Measurements from ENCODE around the gene RNPS1. TPM values are rescaled to one million over a fixed set of nuclear protein-coding genes. Genes with fewer than 3 reads are reported as not detected.

RNPS1 gene
- total RNA-seq, 2 donors from 2014 or later, result 108 to 154 TPM

DNA sequence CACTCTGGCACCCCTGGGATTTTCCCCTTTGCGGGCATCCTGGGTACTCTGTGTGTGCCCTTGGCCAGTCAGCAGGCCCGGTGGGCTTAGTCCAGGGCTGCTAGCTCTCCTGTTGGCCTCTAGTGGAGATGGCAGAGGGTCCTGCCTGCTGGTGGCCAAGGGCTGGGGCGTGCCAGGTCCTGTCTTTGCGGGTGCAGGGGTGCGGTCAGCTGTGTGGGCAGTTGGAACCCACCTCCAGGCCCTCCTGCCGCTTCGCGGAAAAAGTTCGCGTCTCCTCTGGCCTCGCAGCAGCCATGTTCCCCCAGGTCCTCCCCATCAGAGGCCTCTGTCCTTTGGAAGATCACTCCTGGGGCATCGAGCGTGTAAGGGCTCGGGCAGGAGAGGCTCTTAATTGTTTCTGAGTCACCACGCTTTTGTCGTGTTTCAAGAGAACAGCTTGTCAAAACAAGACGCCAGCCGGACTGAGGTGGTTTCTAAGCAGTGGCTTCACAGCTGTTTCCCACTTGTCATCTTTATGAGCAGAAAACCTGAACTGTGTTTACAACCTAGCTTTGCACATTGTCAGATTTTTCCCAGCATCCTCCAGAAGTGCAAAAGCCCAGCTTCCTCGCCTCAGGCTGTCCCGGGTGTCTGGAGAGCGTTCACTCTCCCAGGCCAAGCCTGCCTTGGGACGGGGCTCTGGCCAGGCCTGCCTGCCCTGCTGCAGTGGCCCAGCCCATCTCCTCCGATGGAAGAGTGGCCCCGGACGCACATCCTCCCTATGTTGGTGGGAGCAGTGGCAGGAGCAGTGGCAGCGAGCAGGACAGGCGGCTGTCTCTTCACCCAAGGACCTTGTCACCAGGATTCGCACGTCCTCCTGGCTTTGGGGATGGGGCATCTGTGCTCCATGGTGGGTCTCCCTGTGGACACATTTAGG lies 36.7 kb downstream of the RNPS1 start:
- Histone ChIP-seq H3K9me3 (no peaks in the 10 kb centered on the region), H3K27ac (no peak overlapping the region), H3K4me3 (no peak overlapping the region), H3K9ac (ENCODE audit: low read depth in 2 of 2, low read length in 2 of 2) (no peak overlapping the region), H3K4me1 (peaks cover 4% of the 10 kb centered on the region), H3K36me3 (peaks cover 34% of the 10 kb centered on the region), H3K27me3 (peaks cover 5% of the 10 kb centered on the region)
- intact Hi-C loops (cut with DNase I), result no loop called here
- no peak for DNase-seq
- TF ChIP-seq, protein P1, sequence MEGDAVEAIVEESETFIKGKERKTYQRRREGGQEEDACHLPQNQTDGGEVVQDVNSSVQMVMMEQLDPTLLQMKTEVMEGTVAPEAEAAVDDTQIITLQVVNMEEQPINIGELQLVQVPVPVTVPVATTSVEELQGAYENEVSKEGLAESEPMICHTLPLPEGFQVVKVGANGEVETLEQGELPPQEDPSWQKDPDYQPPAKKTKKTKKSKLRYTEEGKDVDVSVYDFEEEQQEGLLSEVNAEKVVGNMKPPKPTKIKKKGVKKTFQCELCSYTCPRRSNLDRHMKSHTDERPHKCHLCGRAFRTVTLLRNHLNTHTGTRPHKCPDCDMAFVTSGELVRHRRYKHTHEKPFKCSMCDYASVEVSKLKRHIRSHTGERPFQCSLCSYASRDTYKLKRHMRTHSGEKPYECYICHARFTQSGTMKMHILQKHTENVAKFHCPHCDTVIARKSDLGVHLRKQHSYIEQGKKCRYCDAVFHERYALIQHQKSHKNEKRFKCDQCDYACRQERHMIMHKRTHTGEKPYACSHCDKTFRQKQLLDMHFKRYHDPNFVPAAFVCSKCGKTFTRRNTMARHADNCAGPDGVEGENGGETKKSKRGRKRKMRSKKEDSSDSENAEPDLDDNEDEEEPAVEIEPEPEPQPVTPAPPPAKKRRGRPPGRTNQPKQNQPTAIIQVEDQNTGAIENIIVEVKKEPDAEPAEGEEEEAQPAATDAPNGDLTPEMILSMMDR (IDR thresholded peaks at IDR 0.05), result no peak

DNA sequence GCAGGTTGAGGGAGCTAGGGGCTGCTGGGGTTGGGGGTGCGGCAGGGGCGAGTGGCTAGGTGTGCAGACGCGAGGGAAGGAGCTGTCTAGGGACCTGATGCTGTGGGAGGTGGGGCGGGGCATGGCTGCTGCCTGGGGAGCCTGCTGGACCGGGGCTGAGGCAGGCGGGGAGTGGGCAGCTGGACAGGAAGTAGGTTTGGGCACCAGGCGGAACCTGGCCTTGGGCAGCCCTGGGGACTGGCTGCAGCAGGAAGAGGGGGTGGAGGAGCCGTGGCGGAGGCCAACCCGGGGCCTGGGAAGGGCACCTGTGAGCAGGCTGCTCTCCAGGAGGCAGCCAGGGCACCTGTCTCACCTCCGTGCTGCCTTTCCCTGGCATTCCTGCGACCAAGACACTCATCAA lies 37.5 kb downstream of the RNPS1 start:
- Histone ChIP-seq H3K27me3 (no peaks in the 10 kb centered on the region), H3K4me1 (no peaks in the 10 kb centered on the region), H3K9me3 (no peaks in the 10 kb centered on the region), H3K36me3 (peaks cover 34% of the 10 kb centered on the region), H3K9ac (ENCODE audit: low read depth in 2 of 2, low read length in 2 of 2) (no peak overlapping the region), H3K27ac (no peak overlapping the region), H3K4me3 (no peak overlapping the region)
- TF ChIP-seq, protein P1 (IDR thresholded peaks at IDR 0.05), result no peak
- no peak for DNase-seq
- intact Hi-C loops (cut with DNase I), result no loop called here

DNA sequence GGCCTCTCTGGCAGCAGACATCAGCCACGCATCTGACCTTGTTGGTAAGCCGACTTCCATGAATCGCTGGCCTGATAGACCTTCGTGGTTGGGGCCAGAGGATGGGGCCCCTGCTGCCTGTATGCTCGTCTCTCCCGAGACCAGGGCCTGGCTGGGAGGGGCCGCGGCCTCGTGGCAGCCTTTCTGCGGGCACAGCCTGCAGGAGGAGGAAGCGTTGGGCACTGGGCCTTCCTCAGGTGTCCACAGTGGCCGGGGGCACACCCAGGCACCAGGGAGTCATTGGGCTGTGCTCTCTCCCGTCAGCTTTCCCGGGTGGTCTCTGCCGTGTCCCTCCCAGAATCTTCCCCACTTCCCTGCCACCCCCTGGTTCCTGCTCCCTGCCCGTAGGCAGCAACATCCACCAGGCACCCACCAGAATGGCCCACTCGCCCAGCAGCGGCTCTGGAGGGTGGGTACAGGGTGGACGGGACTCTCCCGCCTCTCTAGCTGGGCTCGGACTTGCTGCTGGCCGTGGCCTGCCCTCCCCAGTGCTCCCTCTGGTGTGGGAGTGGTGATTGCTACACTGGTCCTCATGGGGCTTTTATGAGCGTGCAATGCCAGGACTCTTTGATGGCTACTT lies 38.2 kb downstream of the RNPS1 start:
- Histone ChIP-seq H3K4me3 (no peak overlapping the region), H3K27ac (no peak overlapping the region), H3K36me3 (peaks cover 32% of the 10 kb centered on the region), H3K27me3 (no peaks in the 10 kb centered on the region), H3K4me1 (no peaks in the 10 kb centered on the region), H3K9ac (ENCODE audit: low read depth in 2 of 2, low read length in 2 of 2) (no peak overlapping the region), H3K9me3 (no peaks in the 10 kb centered on the region)
- DNase-seq, result no peak
- TF ChIP-seq, protein P1 (IDR thresholded peaks at IDR 0.05), result no peak
- intact Hi-C loops (cut with DNase I), result no loop called here

DNA sequence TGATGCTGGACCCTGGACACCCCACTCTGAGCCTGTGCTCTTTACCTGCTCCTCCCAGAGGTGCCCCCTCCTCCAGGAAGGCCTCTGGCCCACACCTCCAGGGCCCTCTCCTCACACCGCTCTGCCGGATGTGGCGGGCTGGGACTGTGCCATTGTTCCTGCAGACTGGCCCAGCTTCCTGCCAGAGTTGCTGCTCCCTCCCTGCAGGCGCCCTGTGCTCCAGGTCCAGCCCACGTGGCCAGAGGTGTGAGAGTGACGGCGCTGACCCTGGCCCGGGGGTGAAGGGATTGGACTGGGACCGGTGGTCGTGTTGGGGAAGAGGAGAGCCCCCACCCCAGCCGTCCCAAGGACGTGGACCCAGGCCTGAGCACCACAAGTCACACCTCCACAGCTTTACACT lies 38.8 kb downstream of the RNPS1 start:
- intact Hi-C loops (cut with DNase I), result no loop called here
- no peaks in the 10 kb centered on the region for H3K4me1 ChIP-seq
- no peak for DNase-seq
- H3K27me3 ChIP-seq, result no peaks in the 10 kb centered on the region
- peaks cover 27% of the 10 kb centered on the region for H3K36me3 ChIP-seq
- no peaks in the 10 kb centered on the region for H3K9me3 ChIP-seq
- H3K9ac ChIP-seq (ENCODE audit: low read depth in 2 of 2, low read length in 2 of 2), result no peak overlapping the region
- H3K4me3 ChIP-seq, result no peak overlapping the region
- no peak overlapping the region for H3K27ac ChIP-seq
- TF ChIP-seq, protein P1 (IDR thresholded peaks at IDR 0.05), result no peak

DNA sequence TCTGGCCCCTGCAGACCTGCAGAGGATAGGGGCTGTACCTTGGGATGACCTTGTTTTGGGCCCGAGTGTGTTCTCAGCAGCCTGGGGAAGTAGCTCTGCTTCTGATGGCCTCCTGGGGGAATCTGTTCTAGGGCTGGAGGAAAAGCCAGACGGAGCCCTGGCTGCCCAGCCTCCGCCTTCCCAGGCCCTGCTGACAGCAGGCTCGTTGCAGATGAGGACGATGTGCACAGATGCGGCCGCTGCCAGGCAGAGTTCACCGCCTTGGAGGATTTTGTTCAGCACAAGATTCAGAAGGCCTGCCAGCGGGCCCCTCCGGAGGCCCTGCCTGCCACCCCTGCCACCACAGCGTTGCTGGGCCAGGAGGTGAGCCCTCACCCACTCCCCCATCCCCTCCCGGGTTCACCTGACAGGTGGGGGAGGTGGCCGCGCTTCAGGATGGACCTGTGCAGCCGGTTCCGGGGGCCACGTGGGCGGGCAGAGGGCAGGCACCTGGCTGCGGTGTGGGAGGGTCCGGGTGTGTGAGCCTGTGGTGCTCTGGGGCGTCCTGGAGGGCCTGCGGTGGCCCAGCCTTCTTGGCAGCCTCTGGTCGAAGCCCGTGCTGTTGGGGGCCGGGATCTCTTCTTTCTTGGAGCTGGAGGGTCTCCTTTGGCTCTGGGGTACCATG lies 39.6 kb downstream of the RNPS1 start:
- peaks cover 26% of the 10 kb centered on the region for H3K36me3 ChIP-seq
- DNase-seq, result no peak
- no peak overlapping the region for H3K4me3 ChIP-seq
- H3K27me3 ChIP-seq, result no peaks in the 10 kb centered on the region
- no peak overlapping the region for H3K27ac ChIP-seq
- no peaks in the 10 kb centered on the region for H3K4me1 ChIP-seq
- intact Hi-C loops (cut with DNase I), result no loop called here
- H3K9me3 ChIP-seq, result no peaks in the 10 kb centered on the region
- TF ChIP-seq, protein P1 (IDR thresholded peaks at IDR 0.05), result no peak
- H3K9ac ChIP-seq (ENCODE audit: low read depth in 2 of 2, low read length in 2 of 2), result peak overlapping the region in 1 of 2 donors; percentile 14
